Glutamatergic neuron (in vitro differentiated cells): ENCODE results near the gene MBTPS1. TPM values are rescaled to one million over a fixed set of nuclear protein-coding genes. Genes with fewer than 3 reads are reported as not detected.

ENCODE experiments used
- DNase-seq: peaks from one replicate; pipeline ENCODE4 v3.0.0; 2022
- H3K27ac Mint-ChIP-seq: one replicate; pipeline ENCODE4 v1.8.0; 2020; ENCODE audit warnings: mild to moderate bottlenecking, mixed read lengths, inconsistent platforms; ENCODE audit not compliant: unreplicated experiment
- H3K27me3 Mint-ChIP-seq: one replicate; pipeline ENCODE4 v1.8.0; 2020; ENCODE audit warnings: mild to moderate bottlenecking, moderate library complexity, mixed read lengths, inconsistent platforms; ENCODE audit not compliant: unreplicated experiment
- H3K36me3 Mint-ChIP-seq: one replicate; pipeline ENCODE4 v1.8.0; 2020; ENCODE audit warnings: mild to moderate bottlenecking, mixed read lengths, inconsistent platforms; ENCODE audit not compliant: unreplicated experiment
- H3K4me1 Mint-ChIP-seq: one replicate; pipeline ENCODE4 v1.8.0; 2020; ENCODE audit warnings: mild to moderate bottlenecking, low read depth, mixed read lengths, inconsistent platforms; ENCODE audit not compliant: unreplicated experiment
- H3K4me3 Mint-ChIP-seq: one replicate; pipeline ENCODE4 v1.8.0; 2020; ENCODE audit warnings: mild to moderate bottlenecking, mixed read lengths, inconsistent platforms; ENCODE audit not compliant: unreplicated experiment
- H3K9me3 Mint-ChIP-seq: one replicate; pipeline ENCODE4 v1.8.0; 2020; ENCODE audit warnings: mild to moderate bottlenecking, moderate library complexity, mixed read lengths, inconsistent platforms; ENCODE audit not compliant: unreplicated experiment
- total RNA-seq: library from RNA; stranded (reverse); fragmentation: NEBNext Ultra II Directional; extraction: Animal tissue kit (Norgen Biotek cat#: 25700); gene quantifications from one replicate; pipeline ENCODE4 v1.2.1, GENCODE V29; 2021; ENCODE audit not compliant: unreplicated experiment
- TF ChIP-seq, protein P1 (sequence below): fragments of 200-600 bp; sonication (generic); IDR thresholded peaks from one replicate; pipeline ENCODE4 v1.5.0; 2021; ENCODE audit not compliant: partially characterized antibody, unreplicated experiment

Gene MBTPS1
- total RNA-seq, 1 donor from 2014 or later: 105 TPM

DNA sequence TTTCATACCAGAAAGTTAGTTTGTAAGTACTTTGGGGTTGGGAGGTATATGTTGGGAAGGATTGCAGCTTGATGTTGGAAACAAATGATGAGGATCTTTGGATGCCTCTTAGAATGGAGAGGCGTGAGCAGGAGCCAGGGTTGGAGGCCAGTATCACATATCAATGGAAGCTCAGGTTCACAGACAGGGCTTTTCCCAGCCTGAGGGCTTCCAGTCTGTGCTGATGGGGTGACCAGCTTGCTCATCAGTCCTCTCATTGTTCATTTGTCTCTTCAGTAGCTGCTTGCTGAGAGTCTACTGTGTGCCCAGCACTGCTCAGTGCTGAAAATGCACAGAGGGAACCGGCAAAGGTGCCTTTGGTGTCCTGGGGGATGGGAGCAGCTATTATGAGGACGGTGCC, 34.2 kb upstream of the MBTPS1 start:
- TF ChIP-seq, protein P1, sequence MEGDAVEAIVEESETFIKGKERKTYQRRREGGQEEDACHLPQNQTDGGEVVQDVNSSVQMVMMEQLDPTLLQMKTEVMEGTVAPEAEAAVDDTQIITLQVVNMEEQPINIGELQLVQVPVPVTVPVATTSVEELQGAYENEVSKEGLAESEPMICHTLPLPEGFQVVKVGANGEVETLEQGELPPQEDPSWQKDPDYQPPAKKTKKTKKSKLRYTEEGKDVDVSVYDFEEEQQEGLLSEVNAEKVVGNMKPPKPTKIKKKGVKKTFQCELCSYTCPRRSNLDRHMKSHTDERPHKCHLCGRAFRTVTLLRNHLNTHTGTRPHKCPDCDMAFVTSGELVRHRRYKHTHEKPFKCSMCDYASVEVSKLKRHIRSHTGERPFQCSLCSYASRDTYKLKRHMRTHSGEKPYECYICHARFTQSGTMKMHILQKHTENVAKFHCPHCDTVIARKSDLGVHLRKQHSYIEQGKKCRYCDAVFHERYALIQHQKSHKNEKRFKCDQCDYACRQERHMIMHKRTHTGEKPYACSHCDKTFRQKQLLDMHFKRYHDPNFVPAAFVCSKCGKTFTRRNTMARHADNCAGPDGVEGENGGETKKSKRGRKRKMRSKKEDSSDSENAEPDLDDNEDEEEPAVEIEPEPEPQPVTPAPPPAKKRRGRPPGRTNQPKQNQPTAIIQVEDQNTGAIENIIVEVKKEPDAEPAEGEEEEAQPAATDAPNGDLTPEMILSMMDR: no peak
- H3K27ac Mint-ChIP-seq: no peak overlapping the region

DNA sequence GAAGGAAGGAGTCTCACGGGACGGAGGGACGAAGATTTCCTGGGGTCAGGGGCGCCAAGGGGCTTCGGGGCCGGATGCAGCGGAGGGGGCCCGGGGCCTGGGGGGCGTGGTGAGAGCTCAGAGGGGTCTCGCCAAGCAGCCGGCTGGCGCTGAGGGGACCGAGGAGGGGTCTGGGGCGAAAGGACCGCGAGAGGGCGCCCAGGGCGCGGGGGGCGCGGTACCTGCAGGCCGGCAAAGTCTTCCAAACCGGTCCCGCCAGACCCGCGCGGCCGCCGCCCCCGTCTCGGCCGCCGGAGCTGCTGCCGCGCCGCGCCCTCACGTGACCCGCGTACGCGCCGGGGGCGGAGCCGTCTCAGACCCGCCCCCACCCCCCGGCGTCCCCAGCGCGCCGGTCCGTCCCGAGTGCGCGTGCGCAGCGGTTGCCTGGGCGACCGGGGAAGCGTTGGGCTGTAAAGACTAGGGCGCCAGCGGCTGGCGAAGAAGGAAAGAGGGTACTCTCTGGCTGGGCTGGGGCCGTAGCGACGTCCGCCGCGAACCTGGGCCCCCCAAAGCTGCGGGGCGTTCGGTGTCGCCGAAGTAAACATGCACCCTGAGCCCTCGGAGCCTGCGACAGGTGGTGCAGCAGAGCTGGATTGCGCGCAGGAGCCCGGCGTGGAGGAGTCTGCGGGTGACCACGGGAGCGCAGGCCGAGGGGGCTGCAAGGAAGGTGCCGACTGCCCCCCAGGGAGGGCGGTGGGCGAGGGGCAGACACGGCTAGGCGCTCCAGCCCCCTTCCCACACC, 28.3 kb upstream of the MBTPS1 start, which contains the start of the genes DNAAF1 and HSDL1:
TSS of gene DNAAF1 (plus strand) at position 450 of the 781 bp plus-strand sequence. CDS start at position 583, 133 bp downstream.
TSS of gene HSDL1 (minus strand) at position 319 of the 781 bp plus-strand sequence. CDS start 13,856 bp downstream, outside the sequence.
- TF ChIP-seq, protein P1: no peak
- H3K27ac Mint-ChIP-seq: peak within 1 kb of the TSS; percentile 89
- DNase-seq: peak; percentile 97
- H3K4me3 Mint-ChIP-seq: peak within 1 kb of the TSS; percentile 96
- H3K4me1 Mint-ChIP-seq: peaks cover 5% of the 10 kb centered on the region
- peaks cover 4% of the 10 kb centered on the region for H3K9me3 Mint-ChIP-seq
- peaks cover 5% of the 10 kb centered on the region for H3K27me3 Mint-ChIP-seq
- H3K36me3 Mint-ChIP-seq: no peaks in the 10 kb centered on the region

More for the DNA sequence above, 34.2 kb upstream of the MBTPS1 start:
- peaks cover 4% of the 10 kb centered on the region for H3K4me1 Mint-ChIP-seq
- no peaks in the 10 kb centered on the region for H3K36me3 Mint-ChIP-seq
- H3K4me3 Mint-ChIP-seq: no peak overlapping the region
- no peak for DNase-seq
- H3K9me3 Mint-ChIP-seq: no peaks in the 10 kb centered on the region
- H3K27me3 Mint-ChIP-seq: no peaks in the 10 kb centered on the region

- peaks cover 11% of the 10 kb centered on the region for H3K4me1 Mint-ChIP-seq
- H3K9me3 Mint-ChIP-seq: peaks cover 4% of the 10 kb centered on the region
- H3K36me3 Mint-ChIP-seq: no peaks in the 10 kb centered on the region
- peak; percentile 58 for DNase-seq
- TF ChIP-seq, protein P1: no peak
- H3K27me3 Mint-ChIP-seq: peaks cover 5% of the 10 kb centered on the region
- peak overlapping the region; percentile 89 for H3K27ac Mint-ChIP-seq
- peak overlapping the region; percentile 96 for H3K4me3 Mint-ChIP-seq
Measured at GRCh38 chr16:84144209-84144858, 27.6 kb upstream of the MBTPS1 start.

DNA sequence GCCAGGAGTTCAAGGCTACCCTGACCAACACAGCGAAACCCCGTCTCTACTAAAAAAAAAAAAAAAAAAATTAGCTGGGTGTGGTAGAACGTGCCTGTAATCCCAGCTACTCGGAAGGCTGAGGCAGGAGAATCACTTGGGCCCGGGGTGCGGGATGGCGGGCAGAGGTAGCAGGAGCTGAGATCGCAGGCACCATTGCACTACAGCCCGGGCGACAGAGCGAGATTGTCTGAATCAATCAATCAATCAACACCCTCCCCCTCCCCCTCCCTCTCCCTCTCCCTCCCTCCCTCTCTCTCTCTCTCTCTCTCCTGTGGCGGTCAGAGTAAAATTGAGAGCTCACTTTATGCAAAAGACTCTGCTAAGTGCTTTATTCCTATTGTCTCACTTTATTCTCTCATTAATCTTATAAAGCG, 27.1 kb upstream of the MBTPS1 start:
- peak overlapping the region; percentile 96 for H3K4me3 Mint-ChIP-seq
- TF ChIP-seq, protein P1: no peak
- peak overlapping the region; percentile 89 for H3K27ac Mint-ChIP-seq
- no peaks in the 10 kb centered on the region for H3K36me3 Mint-ChIP-seq
- peaks cover 4% of the 10 kb centered on the region for H3K9me3 Mint-ChIP-seq
- H3K27me3 Mint-ChIP-seq: peaks cover 5% of the 10 kb centered on the region
- H3K4me1 Mint-ChIP-seq: peaks cover 16% of the 10 kb centered on the region
- DNase-seq: peak; percentile 55
